Epithelial cell of esophagus (primary cell): ENCODE measurements around the gene NKX2-8.
A peak's percentile ranks its signal among the peaks of the same experiment; 100 is the strongest.

Experiments used
- DNase-seq: peaks from one replicate; pipeline ENCODE4 v3.0.0; 2010; ENCODE audit warnings: low read depth
- H3K4me3 ChIP-seq: 2 replicates; pipeline ENCODE4 v1.5.1; 2011; ENCODE audit warnings: mild to moderate bottlenecking, low read length, control low read depth
- TF ChIP-seq, protein P1 (sequence below): IDR thresholded peaks from 2 replicates; pipeline ENCODE4 v1.5.1; 2011; ENCODE audit warnings: low read depth, mild to moderate bottlenecking, low read length, control low read depth, inconsistent platforms; ENCODE audit not compliant: insufficient read depth; ENCODE audit errors: missing control alignments

The NKX2-8 gene

GRCh38 chr14:36618641-36619040, 36.2 kb upstream of the NKX2-8 start:
- no peak overlapping the region for H3K4me3 ChIP-seq
- TF ChIP-seq, protein P1, sequence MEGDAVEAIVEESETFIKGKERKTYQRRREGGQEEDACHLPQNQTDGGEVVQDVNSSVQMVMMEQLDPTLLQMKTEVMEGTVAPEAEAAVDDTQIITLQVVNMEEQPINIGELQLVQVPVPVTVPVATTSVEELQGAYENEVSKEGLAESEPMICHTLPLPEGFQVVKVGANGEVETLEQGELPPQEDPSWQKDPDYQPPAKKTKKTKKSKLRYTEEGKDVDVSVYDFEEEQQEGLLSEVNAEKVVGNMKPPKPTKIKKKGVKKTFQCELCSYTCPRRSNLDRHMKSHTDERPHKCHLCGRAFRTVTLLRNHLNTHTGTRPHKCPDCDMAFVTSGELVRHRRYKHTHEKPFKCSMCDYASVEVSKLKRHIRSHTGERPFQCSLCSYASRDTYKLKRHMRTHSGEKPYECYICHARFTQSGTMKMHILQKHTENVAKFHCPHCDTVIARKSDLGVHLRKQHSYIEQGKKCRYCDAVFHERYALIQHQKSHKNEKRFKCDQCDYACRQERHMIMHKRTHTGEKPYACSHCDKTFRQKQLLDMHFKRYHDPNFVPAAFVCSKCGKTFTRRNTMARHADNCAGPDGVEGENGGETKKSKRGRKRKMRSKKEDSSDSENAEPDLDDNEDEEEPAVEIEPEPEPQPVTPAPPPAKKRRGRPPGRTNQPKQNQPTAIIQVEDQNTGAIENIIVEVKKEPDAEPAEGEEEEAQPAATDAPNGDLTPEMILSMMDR = no peak
- DNase-seq = no peak

DNA sequence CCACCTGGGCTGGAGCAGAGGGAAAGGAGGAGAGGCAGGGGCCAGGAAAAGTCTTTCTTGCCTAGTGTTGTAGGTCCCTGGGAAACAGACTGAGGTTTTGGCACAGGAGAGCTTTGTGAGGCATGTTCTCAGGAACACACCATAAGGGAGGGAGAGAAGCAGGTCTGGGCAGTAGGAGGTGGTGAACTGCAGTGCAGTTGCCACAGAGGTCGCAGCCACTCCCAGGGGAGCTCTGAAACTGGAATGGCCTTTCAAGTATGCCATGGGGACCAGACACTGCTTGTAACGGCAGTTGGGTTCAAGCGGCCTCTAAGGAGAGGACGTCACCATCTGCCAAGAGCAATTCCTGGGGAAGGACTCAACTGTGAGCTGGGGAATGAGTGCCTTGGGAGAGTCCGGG, 35.4 kb upstream of the NKX2-8 start:
- no peak overlapping the region for H3K4me3 ChIP-seq
- TF ChIP-seq, protein P1 = no peak
- no peak for DNase-seq

- DNase-seq = peak; percentile 30
Observed at GRCh38 chr14:36605506-36605857, 23.1 kb upstream of the NKX2-8 start.

GRCh38 chr14:36604757-36605505, 22.5 kb upstream of the NKX2-8 start:
- peak; percentile 80 for DNase-seq
- H3K4me3 ChIP-seq = no peak overlapping the region
- TF ChIP-seq, protein P1 = peak; percentile 92

More at GRCh38 chr14:36605506-36605857, 23.1 kb upstream of the NKX2-8 start:
- no peak overlapping the region for H3K4me3 ChIP-seq
- TF ChIP-seq, protein P1 = peak; percentile 49

DNA sequence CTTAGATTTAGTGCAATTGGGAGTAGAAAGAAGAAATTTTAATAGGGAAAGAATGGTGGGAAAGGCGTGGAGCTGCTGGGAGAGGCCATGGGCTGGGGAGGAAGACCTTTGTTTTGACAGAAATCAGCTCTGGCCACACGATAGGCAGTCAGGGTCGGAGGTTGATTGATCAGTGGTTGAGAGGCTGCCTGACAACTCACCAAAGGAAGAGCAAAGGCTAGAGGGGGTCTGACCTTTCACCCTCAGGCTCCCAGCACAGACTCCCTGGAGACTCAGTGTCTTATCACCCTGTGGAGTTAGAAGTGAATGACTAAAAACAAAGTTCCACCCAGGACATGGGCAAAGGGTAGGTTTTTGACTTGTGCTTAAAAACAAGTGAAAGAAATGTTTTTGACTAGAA, 18.0 kb upstream of the NKX2-8 start:
- H3K4me3 ChIP-seq = no peak overlapping the region
- DNase-seq = no peak
- TF ChIP-seq, protein P1 = no peak

DNA sequence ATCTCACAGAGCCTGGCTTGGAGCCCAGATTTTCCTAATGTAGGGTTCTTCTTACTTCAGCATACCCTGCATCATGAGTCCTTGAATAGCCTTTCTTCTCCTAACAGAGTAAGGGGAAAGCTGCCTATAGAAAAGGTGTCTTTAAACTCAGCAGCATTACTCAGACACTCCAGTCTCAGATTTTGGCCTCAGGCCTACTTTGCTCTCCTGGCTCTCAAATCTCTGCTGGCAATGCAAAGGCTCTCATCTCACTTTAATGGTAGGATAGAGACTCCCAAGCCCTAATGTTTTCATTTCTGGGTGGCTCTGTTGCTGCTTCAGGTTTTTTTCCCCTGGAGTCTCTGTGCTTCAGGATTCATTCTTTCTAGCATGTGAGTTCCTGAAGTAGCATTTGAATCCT, 9.1 kb upstream of the NKX2-8 start:
- H3K4me3 ChIP-seq = no peak overlapping the region
- TF ChIP-seq, protein P1 = no peak
- peak; percentile 8 for DNase-seq

GRCh38 chr14:36588788-36589187, 6.4 kb upstream of the NKX2-8 start:
- no peak for DNase-seq
- no peak overlapping the region for H3K4me3 ChIP-seq
- TF ChIP-seq, protein P1 = no peak
